Measurements from ENCODE around the gene TPCN2.

GRCh38 chr11:69109101-69109500, 60.4 kb downstream of the TPCN2 start:
- no peak for TF ChIP-seq CTCF (IDR thresholded peaks at IDR 0.05)
- TF ChIP-seq POLR2A (IDR thresholded peaks at IDR 0.05): no peak

Measured in heart left ventricle (tissue), 13 donors.